ENCODE measurements around the gene ADSS1. TPM values are rescaled to one million over a fixed set of nuclear protein-coding genes. Genes with fewer than 3 reads are reported as not detected.

ADSS1 gene
- total RNA-seq, 1 experiment from 2014 or later: 0.34 TPM

DNA sequence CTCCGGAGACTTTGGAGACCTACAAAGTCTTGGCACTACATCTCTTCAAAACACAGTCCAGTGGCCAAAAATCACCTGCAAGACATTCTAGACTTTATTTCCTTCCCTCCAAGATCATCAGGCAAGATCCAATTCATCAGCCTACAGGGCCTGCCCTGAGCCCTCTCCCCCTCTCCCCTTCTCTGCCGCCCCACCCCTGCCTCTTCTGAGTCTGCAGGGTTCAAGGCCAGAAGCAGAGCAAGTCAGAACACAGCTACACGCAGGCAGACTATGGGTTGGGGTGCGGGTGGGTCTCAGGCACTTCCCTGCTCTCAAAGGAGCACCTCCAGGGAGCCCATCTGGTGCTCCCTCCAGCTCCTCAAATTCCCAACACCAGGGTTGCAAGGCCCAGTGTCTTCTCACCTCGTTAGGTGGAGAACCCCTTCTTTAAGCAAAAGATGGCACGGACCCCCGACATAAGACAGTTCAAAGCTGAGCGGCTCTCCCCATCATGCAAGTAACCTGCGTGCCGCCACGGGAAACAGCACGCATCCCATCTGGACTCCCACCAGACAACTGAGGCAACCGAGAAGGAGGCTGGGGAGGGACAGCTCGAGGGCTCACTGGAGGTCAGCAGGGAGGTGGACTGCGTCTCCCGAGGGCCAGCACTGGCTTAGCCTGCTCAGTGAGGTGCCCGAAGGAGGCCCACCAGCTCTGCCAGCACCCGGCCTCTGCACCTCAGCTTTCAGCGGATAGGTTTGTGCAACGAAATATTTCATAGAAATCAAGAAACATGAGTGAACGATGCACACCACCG, 40.2 kb upstream of the ADSS1 start:
- H3K4me3 ChIP-seq: no peak overlapping the region
- peaks cover 63% of the 10 kb centered on the region for H3K4me1 ChIP-seq (replicated peaks)
- H3K27ac ChIP-seq: no peak overlapping the region

DNA sequence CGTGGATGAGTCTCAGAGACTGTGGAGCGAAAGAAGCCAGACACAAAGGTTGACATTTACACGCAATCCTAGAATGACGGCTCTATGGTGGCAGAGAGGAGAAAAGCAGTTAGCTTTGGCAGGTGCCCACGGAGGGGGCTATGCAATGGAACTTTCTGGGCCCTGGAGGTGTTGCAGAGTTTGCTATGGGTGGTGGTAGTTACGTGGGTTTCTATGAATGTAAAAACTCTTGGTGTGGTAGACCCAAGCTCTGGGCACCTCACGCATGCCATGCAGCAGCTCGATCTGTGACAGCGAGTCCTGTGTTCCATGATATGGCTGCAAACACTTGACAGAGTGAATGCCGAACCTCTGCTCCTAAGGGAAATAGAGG, 39.6 kb upstream of the ADSS1 start:
- no peak overlapping the region for H3K4me3 ChIP-seq
- H3K36me3 ChIP-seq: no peaks in the 10 kb centered on the region
- no peak for DNase-seq (ENCODE audit: low read depth in 1 of 2, low spot score in 2 of 2)
- no peaks in the 10 kb centered on the region for H3K27me3 ChIP-seq (replicated peaks)
- H3K27ac ChIP-seq: no peak overlapping the region
- H3K4me1 ChIP-seq (replicated peaks): peaks cover 61% of the 10 kb centered on the region
- H3K9me3 ChIP-seq (replicated peaks): no peaks in the 10 kb centered on the region

More for the DNA sequence above, 40.2 kb upstream of the ADSS1 start:
- H3K36me3 ChIP-seq: no peaks in the 10 kb centered on the region
- no peak for DNase-seq (ENCODE audit: low read depth in 1 of 2, low spot score in 2 of 2)
- H3K9me3 ChIP-seq (replicated peaks): no peaks in the 10 kb centered on the region
- H3K27me3 ChIP-seq (replicated peaks): no peaks in the 10 kb centered on the region

DNA sequence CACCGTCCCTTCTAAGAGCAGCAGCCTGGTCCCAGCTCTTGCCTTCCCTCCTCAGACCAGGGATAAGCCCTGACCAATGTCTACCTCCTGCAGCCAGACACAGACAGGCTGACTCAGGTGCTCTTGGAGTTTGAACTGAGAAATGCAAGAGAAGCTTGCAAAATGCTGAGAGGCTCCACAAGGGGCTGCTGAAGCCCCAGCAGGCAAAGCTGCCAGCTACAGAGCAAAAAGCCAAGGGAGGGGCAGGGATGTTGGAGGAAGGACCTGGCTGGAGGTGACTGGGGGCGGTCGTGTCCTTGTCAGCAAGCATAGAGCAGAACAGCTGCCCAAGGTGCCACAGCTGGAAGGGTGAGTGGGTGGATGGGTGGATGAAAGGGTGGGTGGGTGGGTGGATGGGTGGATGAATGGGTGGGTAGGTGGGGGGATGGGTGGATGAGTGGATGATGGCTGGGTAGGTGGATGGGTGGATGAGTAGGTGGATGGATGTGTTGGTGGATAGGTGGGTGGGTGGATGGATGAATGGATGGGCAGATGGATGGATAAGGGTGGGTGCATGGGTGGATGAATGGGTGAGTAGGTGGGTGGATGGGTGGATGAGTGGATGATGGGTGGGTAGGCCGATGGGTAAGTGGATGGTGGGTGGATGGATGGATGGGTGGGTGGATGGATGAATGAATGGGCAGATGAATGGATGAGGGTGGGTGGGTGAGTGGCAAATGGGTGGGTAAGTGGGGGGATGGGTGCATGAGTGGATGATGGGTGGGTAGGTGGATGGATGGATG, 38.6 kb upstream of the ADSS1 start:
- Histone ChIP-seq H3K4me1 (replicated peaks) (peaks cover 58% of the 10 kb centered on the region), H3K27ac (no peak overlapping the region), H3K36me3 (peaks cover 9% of the 10 kb centered on the region), H3K4me3 (no peak overlapping the region), H3K27me3 (replicated peaks) (no peaks in the 10 kb centered on the region), H3K9me3 (replicated peaks) (no peaks in the 10 kb centered on the region)
- DNase-seq (ENCODE audit: low read depth in 1 of 2, low spot score in 2 of 2): no peak

DNA sequence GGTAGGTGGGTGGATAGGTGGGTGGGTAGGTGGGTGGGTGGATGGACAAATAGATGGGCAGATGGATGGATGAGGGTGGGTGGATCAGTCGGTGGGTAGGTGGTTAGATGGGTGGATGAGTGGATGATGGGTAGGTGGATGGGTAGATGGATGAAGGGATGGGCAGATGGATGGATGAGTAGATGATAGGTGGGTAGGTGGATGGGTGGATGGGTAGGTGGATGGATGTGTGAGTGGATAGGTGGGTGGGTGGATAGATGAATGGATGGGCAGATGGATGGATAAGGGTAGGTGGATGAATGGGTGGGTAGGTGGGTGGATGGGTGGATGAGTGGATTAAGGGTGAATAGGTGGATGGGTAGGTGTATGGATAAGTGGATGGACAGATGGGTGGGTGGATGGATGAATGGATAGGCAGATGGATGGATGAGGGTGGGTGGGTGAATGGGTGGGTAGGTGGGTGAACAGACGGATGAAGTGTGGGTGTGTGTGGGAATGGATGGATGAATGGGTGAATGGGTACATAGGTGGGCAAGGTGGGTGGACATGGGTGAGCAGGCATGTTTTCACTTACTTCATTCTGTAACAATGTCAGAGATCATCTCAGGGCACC, 37.9 kb upstream of the ADSS1 start:
- H3K36me3 ChIP-seq: peaks cover 16% of the 10 kb centered on the region
- no peaks in the 10 kb centered on the region for H3K9me3 ChIP-seq (replicated peaks)
- H3K27me3 ChIP-seq (replicated peaks): no peaks in the 10 kb centered on the region
- no peak overlapping the region for H3K4me3 ChIP-seq
- DNase-seq (ENCODE audit: low read depth in 1 of 2, low spot score in 2 of 2): no peak
- peaks cover 58% of the 10 kb centered on the region for H3K4me1 ChIP-seq (replicated peaks)
- no peak overlapping the region for H3K27ac ChIP-seq

DNA sequence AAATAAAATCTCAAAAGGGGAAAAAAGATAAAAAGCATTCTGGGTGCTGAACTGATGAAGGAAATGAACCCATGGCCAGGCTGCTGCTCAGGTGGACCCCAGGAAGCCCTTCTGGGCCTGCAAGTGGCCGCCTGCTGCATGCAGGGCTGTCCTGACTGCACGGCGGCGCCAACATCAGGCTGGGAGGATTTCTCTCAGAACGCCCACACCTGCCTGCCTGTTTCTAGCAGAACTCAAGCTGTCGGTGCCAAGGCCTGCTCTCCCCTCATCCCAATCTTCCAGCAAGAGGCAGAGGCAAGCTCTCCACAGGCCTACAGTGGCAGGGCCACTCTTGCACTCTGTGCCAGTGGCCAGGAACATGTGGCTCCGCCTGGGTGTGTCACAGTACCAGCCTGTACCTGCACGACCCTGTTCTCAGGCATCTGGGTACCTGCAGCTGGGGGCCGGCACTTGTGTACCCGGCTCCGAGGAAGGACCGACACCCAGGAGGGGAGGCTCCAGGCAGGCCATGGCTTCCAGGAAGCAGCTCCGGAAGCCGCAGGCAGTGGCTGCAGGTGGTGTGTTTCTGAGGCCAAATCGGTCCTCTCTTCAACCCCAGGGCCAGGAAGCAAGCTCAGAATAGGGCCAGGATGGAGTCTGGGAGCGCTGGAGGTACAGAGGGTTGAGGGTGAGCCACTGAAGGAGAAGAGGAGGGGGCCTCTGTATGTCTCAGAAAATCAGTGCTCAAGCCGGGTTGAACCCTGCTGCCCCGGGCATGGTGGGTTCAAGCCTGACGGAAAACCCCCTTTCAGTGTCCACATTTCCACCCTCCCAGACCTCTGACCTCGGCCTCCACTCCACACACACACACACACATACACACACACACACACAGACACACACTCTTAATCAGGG, 37.2 kb upstream of the ADSS1 start:
- Histone ChIP-seq H3K4me3 (no peak overlapping the region), H3K4me1 (replicated peaks) (peaks cover 57% of the 10 kb centered on the region), H3K9me3 (replicated peaks) (no peaks in the 10 kb centered on the region), H3K27me3 (replicated peaks) (no peaks in the 10 kb centered on the region), H3K27ac (no peak overlapping the region), H3K36me3 (peaks cover 24% of the 10 kb centered on the region)
- DNase-seq (ENCODE audit: low read depth in 1 of 2, low spot score in 2 of 2): no peak

DNA sequence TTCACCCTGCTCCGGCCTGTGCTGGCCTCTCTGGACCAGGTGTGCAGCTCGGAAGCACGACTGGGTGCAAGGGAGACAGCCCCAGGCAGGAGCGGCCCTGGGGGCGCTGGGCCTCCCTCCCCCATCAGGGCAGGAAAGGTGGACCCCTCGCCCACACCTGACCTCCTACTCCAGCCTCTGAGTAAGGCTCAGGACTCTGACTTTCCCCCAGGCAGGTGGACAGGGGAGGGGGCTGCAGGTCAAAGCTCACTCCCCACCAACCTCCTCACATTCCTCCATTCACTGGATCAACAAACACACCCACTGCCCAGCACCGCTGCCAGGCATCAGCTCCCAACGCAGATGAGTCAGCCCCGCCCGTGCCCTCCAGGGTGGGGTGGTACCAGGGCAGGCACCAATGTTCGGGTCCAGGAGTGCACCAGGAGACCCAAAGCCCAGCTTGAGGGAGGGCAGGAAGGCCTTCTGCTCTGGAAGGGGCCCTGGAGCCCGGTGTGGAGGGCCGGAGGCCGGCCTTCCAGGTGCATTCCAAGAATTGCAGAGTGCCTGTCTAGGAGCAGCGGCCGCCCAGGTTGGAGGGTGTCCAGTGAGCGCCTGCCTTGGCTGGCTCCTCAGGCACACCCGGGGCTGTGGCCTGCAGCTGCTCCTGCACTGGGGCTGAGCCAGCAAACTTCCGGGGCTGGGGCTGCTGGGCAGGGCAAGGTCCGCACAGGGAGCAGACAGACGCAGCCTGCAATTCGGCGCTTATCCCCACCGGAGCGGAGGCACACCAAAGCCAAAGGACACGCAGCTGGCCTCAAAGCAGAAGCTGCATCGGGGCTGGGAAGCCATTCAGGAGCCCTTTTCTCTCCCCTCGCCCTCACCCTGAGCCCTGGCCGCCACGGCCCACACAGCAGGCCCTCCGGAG, 36.2 kb upstream of the ADSS1 start:
- peak; percentile 40 to 65 for DNase-seq (ENCODE audit: low read depth in 1 of 2, low spot score in 2 of 2)
- Histone ChIP-seq H3K4me1 (replicated peaks) (peaks cover 47% of the 10 kb centered on the region), H3K4me3 (no peak overlapping the region)

DNA sequence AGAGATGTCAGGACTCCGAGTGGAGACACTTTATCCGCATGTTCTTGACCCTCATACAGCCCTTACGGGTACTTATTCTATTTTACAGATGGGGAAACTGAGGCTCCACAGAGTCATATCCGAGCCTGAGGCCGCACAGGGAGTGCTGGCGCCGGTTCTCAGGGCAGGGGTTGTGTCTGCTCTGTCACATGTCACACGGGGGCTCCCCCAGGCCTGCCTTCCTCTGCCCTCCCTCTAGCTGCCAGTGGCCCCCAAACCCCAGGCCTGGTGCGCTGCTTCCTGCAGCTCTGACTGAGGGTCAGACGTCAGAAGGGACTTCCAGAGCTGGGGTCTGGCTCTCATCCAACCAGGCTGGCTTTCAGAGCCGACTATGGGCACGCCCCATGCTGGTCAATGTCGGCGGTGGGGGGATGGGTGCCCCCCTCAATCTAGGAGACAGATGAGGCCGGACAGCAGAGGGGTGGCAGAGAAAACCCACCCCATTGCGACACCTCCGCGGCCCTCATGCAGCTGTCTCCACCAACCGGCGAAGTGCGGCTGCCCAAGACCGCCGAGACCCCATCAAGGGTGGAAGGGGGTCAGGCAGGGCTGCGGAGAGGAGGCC, 35.4 kb upstream of the ADSS1 start:
- no peak for DNase-seq (ENCODE audit: low read depth in 1 of 2, low spot score in 2 of 2)
- Histone ChIP-seq H3K9me3 (replicated peaks) (no peaks in the 10 kb centered on the region), H3K4me1 (replicated peaks) (peaks cover 41% of the 10 kb centered on the region), H3K27me3 (replicated peaks) (no peaks in the 10 kb centered on the region), H3K27ac (peak overlapping the region; percentile 40; the same call in 1 of the 2 replicates), H3K4me3 (peak overlapping the region; percentile 99), H3K36me3 (peaks cover 39% of the 10 kb centered on the region)

More for the DNA sequence above, 36.2 kb upstream of the ADSS1 start:
- Histone ChIP-seq H3K27ac (no peak overlapping the region), H3K9me3 (replicated peaks) (no peaks in the 10 kb centered on the region), H3K36me3 (peaks cover 34% of the 10 kb centered on the region), H3K27me3 (replicated peaks) (no peaks in the 10 kb centered on the region)

DNA sequence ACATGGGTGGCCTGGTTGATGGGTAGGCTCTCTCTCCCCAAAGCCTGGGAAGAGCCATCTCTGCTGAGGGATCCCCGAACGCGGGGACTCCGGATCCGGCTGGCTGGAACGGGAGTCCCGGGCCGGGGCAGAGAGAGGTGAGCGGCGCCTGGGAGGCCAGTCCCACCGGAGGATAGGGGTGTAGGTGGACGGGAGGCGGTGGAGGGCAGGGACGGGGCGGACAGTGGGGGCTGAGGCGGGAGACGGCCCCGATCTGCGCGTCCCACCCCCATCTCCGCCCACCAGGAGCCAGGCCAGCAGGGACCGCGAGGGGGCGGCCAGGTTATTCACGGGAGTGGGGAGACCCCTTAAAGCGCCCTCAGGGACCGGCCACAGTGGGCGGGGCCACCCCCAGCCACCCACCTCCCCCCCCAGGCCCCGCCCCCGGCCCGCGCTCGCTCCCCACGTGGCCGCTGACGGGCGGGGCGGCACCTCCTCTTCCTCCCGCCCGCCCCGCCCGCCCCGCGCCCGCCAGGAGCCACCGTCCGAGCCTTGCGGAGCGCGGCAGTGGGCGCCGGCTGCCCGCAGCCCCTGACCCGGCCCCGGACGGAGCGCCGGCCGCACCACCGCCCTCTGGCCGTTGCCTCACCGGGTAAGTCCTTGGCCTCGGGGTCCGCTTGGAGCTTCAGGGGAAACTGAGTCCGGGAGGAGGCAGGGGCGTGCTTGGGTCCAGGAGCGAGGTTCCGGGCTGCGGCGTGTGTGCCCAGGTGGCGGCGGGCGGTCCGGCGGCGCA, 34.7 kb upstream of the ADSS1 start, which contains the start of gene INF2:
INF2 (plus strand) TSS at position 510 of the 772 bp plus-strand sequence. CDS start 11,748 bp downstream, outside the sequence.
- no peaks in the 10 kb centered on the region for H3K9me3 ChIP-seq (replicated peaks)
- H3K36me3 ChIP-seq: peaks cover 43% of the 10 kb centered on the region
- peak within 1 kb of the TSS; percentile 42 for H3K27ac ChIP-seq
- H3K4me1 ChIP-seq (replicated peaks): peaks cover 41% of the 10 kb centered on the region
- H3K4me3 ChIP-seq: peak within 1 kb of the TSS; percentile 99
- peak in 1 of 2 experiments; percentile 53 for DNase-seq (ENCODE audit: low read depth in 1 of 2, low spot score in 2 of 2)
- H3K27me3 ChIP-seq (replicated peaks): no peaks in the 10 kb centered on the region

DNA sequence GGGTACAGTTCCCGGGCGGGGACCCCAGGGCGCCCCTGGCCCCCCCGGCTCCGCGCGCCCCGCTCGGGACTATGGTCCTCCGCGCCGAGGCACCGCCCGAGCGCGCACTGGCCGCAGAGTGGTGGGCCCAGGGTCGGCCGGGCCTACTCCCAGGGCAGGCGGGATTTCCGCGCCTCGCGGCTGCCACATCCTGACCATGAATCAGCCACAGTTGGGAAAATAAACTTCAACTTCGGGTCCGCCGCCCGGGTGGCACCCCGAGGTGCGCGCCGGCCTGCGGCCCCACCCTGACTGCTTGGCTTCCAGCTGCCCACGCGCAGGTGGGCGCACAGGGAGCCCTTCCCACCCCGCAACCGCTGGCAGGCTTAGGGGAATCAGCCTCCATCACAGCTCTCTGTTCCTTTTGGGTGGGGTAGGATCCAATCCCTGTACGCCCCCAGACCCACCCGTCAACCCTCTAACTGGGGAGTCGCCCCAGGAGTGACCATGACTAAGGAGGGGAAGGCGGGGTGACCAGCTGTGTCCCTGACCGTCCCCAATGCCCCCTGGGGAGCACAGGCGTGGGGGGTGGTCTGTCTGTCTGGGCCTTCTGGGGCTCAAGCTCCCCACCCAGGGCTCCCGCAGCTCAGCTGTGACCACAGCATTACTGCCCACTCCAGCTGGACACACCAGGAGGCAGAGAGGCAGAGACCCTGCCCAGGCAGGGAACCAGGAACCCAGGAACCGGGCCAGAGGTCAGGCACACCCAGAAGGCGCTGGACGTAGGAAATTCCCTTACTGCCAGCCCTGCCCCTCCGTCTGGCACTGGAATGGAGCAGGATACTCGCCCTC, 33.9 kb upstream of the ADSS1 start:
- Histone ChIP-seq H3K27me3 (replicated peaks) (no peaks in the 10 kb centered on the region), H3K4me1 (replicated peaks) (peaks cover 41% of the 10 kb centered on the region), H3K36me3 (peaks cover 51% of the 10 kb centered on the region), H3K9me3 (replicated peaks) (no peaks in the 10 kb centered on the region), H3K27ac (peak overlapping the region; percentile 42), H3K4me3 (peak overlapping the region; percentile 99)
- no peak for DNase-seq (ENCODE audit: low read depth in 1 of 2, low spot score in 2 of 2)

DNA sequence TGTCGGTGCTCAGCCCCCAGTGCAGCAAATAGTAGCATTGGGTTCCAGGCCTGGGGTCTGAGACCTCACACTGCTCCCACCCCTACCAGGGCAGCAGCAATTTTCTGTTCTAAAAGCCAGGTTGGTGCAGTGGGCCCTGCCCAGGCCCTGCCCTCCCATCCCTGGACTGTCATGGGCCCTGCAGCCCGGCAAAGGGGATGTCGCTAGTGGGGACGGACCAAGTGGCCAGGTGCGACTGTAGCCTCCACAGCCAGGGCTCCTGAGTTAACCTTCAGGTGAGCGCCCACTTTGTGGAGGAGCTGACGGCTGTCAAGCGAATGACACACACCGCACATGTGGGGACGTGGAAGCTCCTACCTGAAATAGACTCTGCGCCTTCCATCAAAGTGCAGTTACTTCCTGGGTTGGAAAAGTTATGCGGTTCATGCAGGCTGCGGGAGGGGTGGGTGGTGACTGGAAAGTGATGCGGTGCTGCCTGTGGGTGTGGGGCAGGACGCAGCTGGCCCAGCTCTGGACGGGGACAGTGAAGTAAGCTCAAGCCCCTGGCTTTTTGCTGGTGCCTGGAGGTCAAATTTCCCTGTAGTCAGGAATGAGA, 33.1 kb upstream of the ADSS1 start:
- no peaks in the 10 kb centered on the region for H3K9me3 ChIP-seq (replicated peaks)
- H3K27ac ChIP-seq: no peak overlapping the region
- DNase-seq (ENCODE audit: low read depth in 1 of 2, low spot score in 2 of 2): no peak
- peaks cover 56% of the 10 kb centered on the region for H3K36me3 ChIP-seq
- peaks cover 41% of the 10 kb centered on the region for H3K4me1 ChIP-seq (replicated peaks)
- no peaks in the 10 kb centered on the region for H3K27me3 ChIP-seq (replicated peaks)
- peak overlapping the region; percentile 99 for H3K4me3 ChIP-seq
